ENCODE measurements around the gene DAB2.
"Not testable (repeated sequence)": the region's sequence is repeated elsewhere in the genome, so short reads cannot be mapped to it uniquely, and the experiment has no call there.

Gene DAB2

DNA sequence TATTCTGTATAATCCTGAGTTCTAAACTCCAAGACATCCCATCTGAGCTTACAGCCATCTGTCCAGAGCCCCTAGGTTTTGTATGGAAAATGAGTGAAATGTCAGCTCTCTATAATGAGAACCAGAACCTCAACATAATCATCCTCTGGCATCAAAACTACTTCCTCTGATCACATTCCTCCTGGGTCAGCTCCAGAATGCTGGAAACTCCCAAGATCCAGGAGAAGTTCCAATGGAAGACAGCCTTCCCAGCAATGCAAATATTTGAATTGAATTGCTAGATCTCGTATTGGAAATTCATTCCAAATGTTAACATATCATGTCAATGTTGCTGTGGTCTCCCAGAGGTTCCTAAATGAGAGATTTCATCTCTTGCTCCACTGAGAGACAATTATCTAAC is 84.3 kb downstream of the DAB2 start:
- DNase-seq (ENCODE audit: low read depth), result no peak

DNA sequence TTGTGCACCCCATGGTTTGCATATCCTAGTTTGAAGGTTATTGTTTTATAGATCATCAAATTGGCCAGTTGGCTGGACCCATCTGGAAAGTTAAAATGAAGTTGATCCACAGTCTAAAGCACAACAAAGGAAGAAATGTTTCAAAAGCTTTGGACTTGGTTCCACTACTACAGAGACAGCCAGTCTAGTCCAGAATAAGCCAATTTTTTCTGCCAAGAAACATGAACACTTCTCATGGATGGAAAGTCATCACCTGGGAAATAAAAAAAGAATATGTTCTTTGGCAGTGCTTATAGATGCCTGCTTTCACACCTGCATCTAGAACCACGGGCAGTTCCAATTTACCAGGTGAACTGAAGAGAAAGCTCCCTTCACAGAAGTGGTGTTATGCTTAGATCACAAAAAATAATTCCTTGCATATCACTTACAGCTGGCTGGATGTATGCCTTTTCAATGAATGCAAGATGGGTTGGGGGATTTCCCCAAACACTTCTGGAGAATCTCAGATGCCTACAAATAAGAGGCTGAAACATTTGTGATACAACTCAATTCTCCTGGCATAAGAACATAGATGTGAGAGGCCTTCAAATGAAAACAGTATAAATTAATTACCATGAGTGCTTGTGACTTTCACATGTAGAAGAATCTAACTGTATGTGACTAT is 87.4 kb downstream of the DAB2 start:
- DNase-seq (ENCODE audit: low read depth), result no peak

DNA sequence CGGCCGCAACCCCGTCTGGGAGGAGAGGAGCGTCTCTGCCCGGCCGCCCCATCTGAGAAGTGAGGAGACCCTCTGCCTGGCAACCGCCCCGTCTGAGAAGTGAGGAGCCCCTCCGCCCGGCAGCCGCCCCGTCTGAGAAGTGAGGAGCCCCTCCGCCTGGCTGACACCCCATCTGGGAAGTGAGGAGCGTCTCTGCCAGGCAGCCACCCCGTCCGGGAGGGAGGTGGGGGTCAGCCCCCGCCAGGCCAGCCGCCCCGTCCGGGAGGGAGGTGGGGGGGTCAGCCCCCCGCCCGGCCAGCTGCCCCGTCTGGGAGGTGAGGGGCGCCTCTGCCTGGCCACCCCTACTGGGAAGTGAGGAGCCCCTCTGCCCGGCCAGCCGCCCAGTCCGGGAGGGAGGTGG is 90.5 kb downstream of the DAB2 start:
- DNase-seq (ENCODE audit: low read depth), result not testable (repeated sequence)

DNA sequence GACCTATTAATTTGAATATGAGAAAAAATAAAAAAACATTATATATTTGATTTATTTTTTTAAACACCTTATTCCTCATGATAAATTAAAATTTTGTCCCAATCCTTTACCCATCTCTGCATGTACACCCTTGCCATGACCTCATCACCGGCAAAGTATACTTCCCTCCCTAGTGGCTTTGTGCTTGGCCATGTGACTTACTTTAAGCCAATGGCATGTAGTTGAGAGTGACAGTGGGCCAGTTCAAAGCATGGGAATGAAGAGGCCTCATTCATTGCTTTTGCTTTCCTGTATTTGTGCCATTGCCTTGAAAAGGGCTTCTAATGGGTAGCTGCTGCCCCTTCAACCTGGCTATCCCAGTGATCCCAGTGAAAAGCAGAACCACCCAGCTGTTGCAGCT is 91.7 kb downstream of the DAB2 start:
- DNase-seq (ENCODE audit: low read depth), result no peak

DNA sequence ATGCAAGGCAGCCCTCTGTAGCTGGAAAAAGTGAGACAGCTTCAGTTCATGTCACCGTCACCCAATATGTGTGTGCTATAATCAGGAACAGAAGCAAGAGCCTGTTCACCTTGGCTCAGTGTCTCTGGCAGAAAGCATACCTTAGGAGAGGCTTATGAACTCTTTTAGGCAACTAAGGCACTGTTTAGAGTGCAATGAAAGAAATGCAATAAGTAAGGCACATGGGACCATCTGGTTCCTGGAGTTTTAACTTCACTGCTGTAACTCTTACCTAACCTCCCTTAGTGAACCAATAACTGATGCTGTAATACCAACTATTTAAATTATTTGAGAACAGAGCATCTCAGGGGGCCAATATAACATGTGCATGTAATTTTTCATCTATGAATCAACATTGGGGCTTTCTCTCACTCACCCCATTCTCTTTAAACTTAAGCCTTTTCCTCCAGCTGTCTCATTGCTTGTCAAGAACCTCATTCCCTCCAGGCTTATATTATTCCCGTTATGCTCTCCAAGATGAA is 92.9 kb downstream of the DAB2 start:
- DNase-seq (ENCODE audit: low read depth), result peak; percentile 11

DNA sequence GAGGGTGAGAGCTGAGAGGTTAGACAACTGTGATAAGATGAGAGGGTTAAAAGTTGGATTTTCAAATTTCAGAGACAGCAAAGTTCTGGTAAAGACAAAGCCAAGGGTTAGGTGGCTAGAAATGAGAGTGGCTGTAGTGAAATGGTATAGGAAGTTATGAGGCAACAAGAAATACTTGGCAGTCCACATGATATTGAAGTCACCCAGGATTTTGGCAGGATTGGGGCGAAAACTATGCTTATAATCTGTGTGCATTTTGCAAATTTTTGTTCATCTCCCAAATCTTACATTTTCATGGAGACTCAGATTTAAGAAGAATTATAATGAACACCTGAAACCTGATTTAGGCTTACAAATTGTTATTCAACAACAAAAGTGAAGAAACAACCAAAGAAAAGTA is 96.0 kb downstream of the DAB2 start:
- no peak for DNase-seq (ENCODE audit: low read depth)

GRCh38 chr5:39323542-39323941 is 101.2 kb downstream of the DAB2 start:
- DNase-seq (ENCODE audit: low read depth), result no peak

All from GM04503 (cell line).